Measurements from ENCODE around the gene USP31.

GRCh38 chr16:23060458-23061320 lies 88.6 kb downstream of the USP31 start:
- TF ChIP-seq CTCF (IDR thresholded peaks at IDR 0.05) (peak; percentile 70 to 85 (median 76)), POLR2A (IDR thresholded peaks at IDR 0.05) (no peak)

Measured in right lobe of liver (tissue), 4 donors.